Thoracic aorta (tissue), 2 donors: ENCODE data around the gene PHGDH. TPM values are rescaled to one million over a fixed set of nuclear protein-coding genes. Genes with fewer than 3 reads are reported as not detected.

ENCODE experiments used
- ATAC-seq: fragments of 150-250 bp; one replicate; pipeline ENCODE4 v1.8.0; 2017; ENCODE audit warnings: low read depth; ENCODE audit not compliant: insufficient number of reproducible peaks, low FRiP score
- DNase-seq: peaks from one replicate; pipeline ENCODE4 v3.0.0-alpha.2; 2020; ENCODE audit warnings: low spot score
- H3K27ac ChIP-seq, 2 donors: fragments of 200-600 bp; sonication (generic); 1 replicate in 1 of 2; 2 replicates in 1 of 2; pipeline ENCODE4 v1.5.1; 2016; ENCODE audit warnings: mild to moderate bottlenecking in 2 of 2, moderate library complexity in 2 of 2
- H3K27me3 ChIP-seq: fragments of 200-600 bp; sonication (generic); replicated peaks from 2 replicates; pipeline ENCODE4 v1.6.0; 2016; ENCODE audit warnings: mild to moderate bottlenecking; ENCODE audit not compliant: insufficient read depth
- H3K36me3 ChIP-seq: fragments of 200-600 bp; sonication (generic); one replicate; pipeline ENCODE4 v1.5.1; 2016
- H3K4me1 ChIP-seq, 2 donors: fragments of 200-600 bp; sonication (generic); 1 replicate in 1 of 2; 2 replicates in 1 of 2; pipeline versions ENCODE4 v1.5.1 to v1.6.0; 2016; ENCODE audit warnings: low read depth in 2 of 2, mild to moderate bottlenecking in 1 of 2; ENCODE audit not compliant: control insufficient read depth in 1 of 2
- H3K4me3 ChIP-seq: fragments of 200-600 bp; sonication (generic); 2 replicates; pipeline ENCODE4 v1.5.1; 2016; ENCODE audit warnings: mild to moderate bottlenecking
- H3K9me3 ChIP-seq: fragments of 200-600 bp; sonication (generic); 2 replicates; pipeline ENCODE4 v1.5.1; 2016
- total RNA-seq, 2 donors: library from RNA; depleted of rRNA; stranded (reverse); fragments of >200 nt; gene quantifications; one replicate each; pipeline versions ENCODE4 v1.1.0 to v1.2.3, GENCODE V29; 2016
- TF ChIP-seq, protein P1 (sequence below): fragments of 200-600 bp; sonication (generic); IDR thresholded peaks from one replicate; pipeline ENCODE4 v1.5.1; 2019; ENCODE audit warnings: antibody characterized with exemption

The PHGDH gene
- total RNA-seq, 2 donors from 2014 or later = 25.7 to 44.9 TPM

- H3K4me3 ChIP-seq = no peak overlapping the region
Observed at GRCh38 chr1:119766374-119766794, 54.6 kb downstream of the PHGDH start.

DNA sequence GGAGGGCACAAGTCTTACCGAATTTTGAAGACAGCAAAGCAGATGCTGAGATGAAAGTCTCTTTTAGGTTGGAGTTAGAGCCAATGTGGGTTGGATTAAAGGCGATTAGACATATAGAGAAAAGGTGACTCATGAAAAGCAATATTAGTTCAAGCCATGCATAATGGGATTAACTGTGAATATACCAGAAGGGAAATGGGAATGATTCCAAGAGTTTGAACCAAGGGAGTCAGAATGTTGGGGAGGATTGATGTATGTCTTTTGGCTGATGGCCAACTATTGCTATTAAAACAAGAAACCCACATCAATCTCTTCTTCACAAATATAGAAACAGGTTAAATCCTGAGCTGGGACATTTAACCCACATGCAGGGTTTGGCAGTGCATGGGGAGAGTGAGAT lies 55.8 kb downstream of the PHGDH start:
- H3K4me1 ChIP-seq = no peaks in the 10 kb centered on the region
- ATAC-seq = no peak
- H3K27ac ChIP-seq = no peak overlapping the region
- TF ChIP-seq, protein P1, sequence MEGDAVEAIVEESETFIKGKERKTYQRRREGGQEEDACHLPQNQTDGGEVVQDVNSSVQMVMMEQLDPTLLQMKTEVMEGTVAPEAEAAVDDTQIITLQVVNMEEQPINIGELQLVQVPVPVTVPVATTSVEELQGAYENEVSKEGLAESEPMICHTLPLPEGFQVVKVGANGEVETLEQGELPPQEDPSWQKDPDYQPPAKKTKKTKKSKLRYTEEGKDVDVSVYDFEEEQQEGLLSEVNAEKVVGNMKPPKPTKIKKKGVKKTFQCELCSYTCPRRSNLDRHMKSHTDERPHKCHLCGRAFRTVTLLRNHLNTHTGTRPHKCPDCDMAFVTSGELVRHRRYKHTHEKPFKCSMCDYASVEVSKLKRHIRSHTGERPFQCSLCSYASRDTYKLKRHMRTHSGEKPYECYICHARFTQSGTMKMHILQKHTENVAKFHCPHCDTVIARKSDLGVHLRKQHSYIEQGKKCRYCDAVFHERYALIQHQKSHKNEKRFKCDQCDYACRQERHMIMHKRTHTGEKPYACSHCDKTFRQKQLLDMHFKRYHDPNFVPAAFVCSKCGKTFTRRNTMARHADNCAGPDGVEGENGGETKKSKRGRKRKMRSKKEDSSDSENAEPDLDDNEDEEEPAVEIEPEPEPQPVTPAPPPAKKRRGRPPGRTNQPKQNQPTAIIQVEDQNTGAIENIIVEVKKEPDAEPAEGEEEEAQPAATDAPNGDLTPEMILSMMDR = no peak
- H3K27me3 ChIP-seq = no peaks in the 10 kb centered on the region
- DNase-seq = no peak
- H3K9me3 ChIP-seq = no peaks in the 10 kb centered on the region
- H3K36me3 ChIP-seq = no peaks in the 10 kb centered on the region
- H3K4me3 ChIP-seq = no peak overlapping the region

More at GRCh38 chr1:119766374-119766794, 54.6 kb downstream of the PHGDH start:
- DNase-seq (no peak), ATAC-seq (no peak)
- Histone ChIP-seq H3K27me3 (no peaks in the 10 kb centered on the region), H3K36me3 (no peaks in the 10 kb centered on the region), H3K9me3 (no peaks in the 10 kb centered on the region), H3K4me1 (no peaks in the 10 kb centered on the region), H3K27ac (no peak overlapping the region)
- TF ChIP-seq, protein P1 = no peak

DNA sequence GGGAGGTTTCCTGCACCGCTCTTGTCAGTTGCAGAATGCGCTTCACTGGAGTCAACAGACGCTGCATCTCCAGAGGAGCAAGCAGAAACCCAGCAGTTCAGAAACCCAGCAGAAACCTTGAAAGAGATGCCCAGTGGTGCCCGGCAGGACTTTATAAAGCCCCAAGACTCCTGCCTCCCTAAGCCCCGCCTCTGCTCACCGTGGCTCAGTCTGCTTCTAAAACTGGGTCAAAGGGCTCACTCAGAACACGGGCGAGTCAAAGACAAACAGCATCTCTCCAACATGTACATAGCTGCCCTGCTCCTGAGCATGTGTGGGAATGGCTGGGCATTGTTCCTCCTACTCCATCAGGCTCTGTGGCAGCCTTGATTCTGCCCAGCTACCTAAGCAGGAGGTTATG lies 57.0 kb downstream of the PHGDH start, which contains the start of gene HMGCS2:
Gene HMGCS2 (minus strand): TSS at position 128 of the 400 bp plus-strand sequence. CDS start 61 bp downstream, at position 67.
- H3K4me1 ChIP-seq = no peaks in the 10 kb centered on the region
- H3K36me3 ChIP-seq = no peaks in the 10 kb centered on the region
- H3K4me3 ChIP-seq = no peak within 1 kb of the TSS
- DNase-seq = no peak
- H3K9me3 ChIP-seq = no peaks in the 10 kb centered on the region
- H3K27me3 ChIP-seq = no peaks in the 10 kb centered on the region
- TF ChIP-seq, protein P1 = no peak
- ATAC-seq = no peak
- no peak within 1 kb of the TSS for H3K27ac ChIP-seq

DNA sequence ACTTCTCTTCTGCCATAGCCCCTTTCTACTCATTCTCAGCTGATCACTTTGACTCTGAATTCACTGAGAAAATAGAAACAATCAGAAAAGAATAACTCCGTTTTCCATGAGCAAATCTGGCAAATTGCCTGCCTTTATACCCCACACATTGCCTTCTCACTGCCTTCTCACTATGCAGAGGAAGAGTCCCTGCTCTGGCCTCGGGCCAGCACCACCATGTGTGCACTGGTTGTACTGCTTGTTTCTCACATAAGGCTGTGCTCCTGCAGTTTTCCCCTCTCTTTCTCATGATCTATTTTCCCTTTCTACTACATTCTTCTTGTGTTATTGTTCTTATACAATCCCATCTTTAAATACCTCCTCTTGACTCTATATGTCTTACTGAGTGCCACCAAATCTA lies 59.3 kb downstream of the PHGDH start:
- no peaks in the 10 kb centered on the region for H3K27me3 ChIP-seq
- DNase-seq (no peak), ATAC-seq (no peak)
- no peak overlapping the region for H3K27ac ChIP-seq
- no peaks in the 10 kb centered on the region for H3K9me3 ChIP-seq
- H3K36me3 ChIP-seq = no peaks in the 10 kb centered on the region
- H3K4me3 ChIP-seq = no peak overlapping the region
- no peaks in the 10 kb centered on the region for H3K4me1 ChIP-seq
- TF ChIP-seq, protein P1 = no peak

DNA sequence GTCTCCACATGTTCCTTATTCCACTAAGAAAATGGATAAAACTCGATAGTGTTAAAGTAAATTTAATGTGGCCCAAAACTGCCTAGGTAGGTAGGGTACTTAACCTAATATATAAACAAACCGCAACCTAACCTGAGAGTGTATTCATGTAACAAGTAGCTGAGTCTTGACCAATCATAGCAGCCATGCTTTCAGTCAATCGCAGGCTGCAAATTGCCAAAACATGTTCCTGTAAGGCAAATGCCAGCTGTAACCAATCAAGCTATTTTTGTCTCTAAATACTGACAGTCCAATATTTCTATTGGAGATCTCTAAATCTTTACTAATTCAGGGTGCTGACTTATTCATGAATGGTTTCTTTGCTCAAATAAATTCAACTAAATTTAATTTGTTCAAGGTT lies 60.0 kb downstream of the PHGDH start:
- DNase-seq (no peak), ATAC-seq (no peak)
- TF ChIP-seq, protein P1 = no peak
- Histone ChIP-seq H3K36me3 (no peaks in the 10 kb centered on the region), H3K27ac (no peak overlapping the region), H3K27me3 (no peaks in the 10 kb centered on the region), H3K9me3 (no peaks in the 10 kb centered on the region), H3K4me3 (no peak overlapping the region), H3K4me1 (no peaks in the 10 kb centered on the region)
